Ovary (tissue), 3 donors: ENCODE results near the gene SLC19A2.

Experiments used
- EP300 ChIP-seq: sonication (generic); formaldehyde crosslinking; IDR thresholded peaks from one replicate; pipeline ENCODE4 v1.6.1; 2017; ENCODE audit warnings: antibody characterized with exemption
- POLR2A ChIP-seq: fragments of 450-650 bp; IDR thresholded peaks from one replicate; pipeline ENCODE4 v1.6.1; 2017; ENCODE audit warnings: antibody characterized with exemption, mild to moderate bottlenecking, moderate library complexity
- TF ChIP-seq, protein P1 (sequence below), 3 donors: fragments of 450-650 bp in 2 of 3; fragments of 200-600 bp in 1 of 3; IDR thresholded peaks; one replicate each; pipeline versions ENCODE4 v1.5.1 to v1.8.0; 2016 to 2022; ENCODE audit warnings: antibody characterized with exemption in 3 of 3, mild to moderate bottlenecking in 1 of 3
- donor health status: DM: no; HTN: no; CAD: no.

- TF ChIP-seq, protein P1, sequence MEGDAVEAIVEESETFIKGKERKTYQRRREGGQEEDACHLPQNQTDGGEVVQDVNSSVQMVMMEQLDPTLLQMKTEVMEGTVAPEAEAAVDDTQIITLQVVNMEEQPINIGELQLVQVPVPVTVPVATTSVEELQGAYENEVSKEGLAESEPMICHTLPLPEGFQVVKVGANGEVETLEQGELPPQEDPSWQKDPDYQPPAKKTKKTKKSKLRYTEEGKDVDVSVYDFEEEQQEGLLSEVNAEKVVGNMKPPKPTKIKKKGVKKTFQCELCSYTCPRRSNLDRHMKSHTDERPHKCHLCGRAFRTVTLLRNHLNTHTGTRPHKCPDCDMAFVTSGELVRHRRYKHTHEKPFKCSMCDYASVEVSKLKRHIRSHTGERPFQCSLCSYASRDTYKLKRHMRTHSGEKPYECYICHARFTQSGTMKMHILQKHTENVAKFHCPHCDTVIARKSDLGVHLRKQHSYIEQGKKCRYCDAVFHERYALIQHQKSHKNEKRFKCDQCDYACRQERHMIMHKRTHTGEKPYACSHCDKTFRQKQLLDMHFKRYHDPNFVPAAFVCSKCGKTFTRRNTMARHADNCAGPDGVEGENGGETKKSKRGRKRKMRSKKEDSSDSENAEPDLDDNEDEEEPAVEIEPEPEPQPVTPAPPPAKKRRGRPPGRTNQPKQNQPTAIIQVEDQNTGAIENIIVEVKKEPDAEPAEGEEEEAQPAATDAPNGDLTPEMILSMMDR (IDR thresholded peaks at IDR 0.05) = no peak
- no peak for TF ChIP-seq EP300
- TF ChIP-seq POLR2A = no peak
Measured at GRCh38 chr1:169468982-169469381, 16.8 kb downstream of the SLC19A2 start.
